HepG2 (cell line): Measurements from ENCODE around the gene FAM43A. TPM values are rescaled to one million over a fixed set of nuclear protein-coding genes. Genes with fewer than 3 reads are reported as not detected.

Experiments
- ATAC-seq: fragments of 200-7000 bp; cut with Tn5 transposase; 3 replicates; pipeline ENCODE4 v1.9.1; 2020; ENCODE audit warnings: mild to moderate bottlenecking, moderate library complexity
- BruUV-seq: library from RNA; stranded (reverse); fragments of 400-500 nt; replicated peaks from 2 replicates; lab custom pipeline; 2021; lab: Mats Ljungman, UMichigan
- CTCF ChIA-PET: fragments of 300-600 bp; formaldehyde crosslinking; extraction: SDS; loops from one replicate; lab custom pipeline; 2021; ENCODE audit warnings: low total read pairs, inconsistent platforms, low intra/inter-chr PET ratio; lab: Yijun Ruan, JAX
- POLR2A ChIA-PET: fragments of 350-600 bp; sonication (Branson Sonifier 250); formaldehyde crosslinking; loops from one replicate; lab custom pipeline; 2020; ENCODE audit warnings: antibody characterized with exemption, inconsistent platforms; lab: Yijun Ruan, JAX
- DNase-seq: peaks from one replicate; pipeline ENCODE4 v3.0.0-alpha.2; 2015; ENCODE audit warnings: low spot score
- FAIRE-seq: peaks from 3 replicates; lab custom pipeline; 2011; peaks lifted over from hg19 to GRCh38; lab: Jason Lieb, UNC
- H2AFZ ChIP-seq: one replicate; pipeline ENCODE4 v1.6.1; 2011; ENCODE audit warnings: low read length, inconsistent platforms
- H3K27ac ChIP-seq: fragments of 300-600 bp; 3 replicates; pipeline ENCODE4 v1.8.0; 2011; ENCODE audit warnings: mixed run types, mild to moderate bottlenecking, mixed read lengths, low read length, inconsistent platforms; ENCODE audit not compliant: insufficient read depth; ENCODE audit errors: extremely low read length
- H3K27me3 ChIP-seq, 2 experiments: fragments of 200-600 bp in 1 of 2; 2 replicates in 1 of 2; 3 replicates in 1 of 2; pipeline versions ENCODE4 v1.6.0 to v1.8.0; 2011; ENCODE audit warnings: low read length in 2 of 2, mild to moderate bottlenecking in 2 of 2, moderate library complexity in 2 of 2, inconsistent platforms in 1 of 2; ENCODE audit not compliant: insufficient read depth in 2 of 2, control insufficient read depth in 1 of 2
- H3K36me3 ChIP-seq, 2 experiments: fragments of 200-600 bp in 1 of 2; replicated peaks in 1 of 2; 2 replicates in 1 of 2; 3 replicates in 1 of 2; pipeline versions ENCODE4 v1.5.1 to v1.8.0; 2011; ENCODE audit warnings: low read length in 2 of 2, inconsistent platforms in 1 of 2; ENCODE audit not compliant: insufficient read depth in 2 of 2, control insufficient read depth in 1 of 2
- H3K4me1 ChIP-seq: 2 replicates; pipeline ENCODE4 v1.5.1; 2012; ENCODE audit warnings: low read length, inconsistent platforms; ENCODE audit not compliant: insufficient read depth
- H3K4me2 ChIP-seq: 2 replicates; pipeline ENCODE4 v1.6.0; 2011; ENCODE audit warnings: low read depth, low read length, inconsistent platforms
- H3K4me3 ChIP-seq, 3 experiments: fragments of 200-600 bp in 1 of 3; sonication (generic), shearing (Covaris generic) in 1 of 3; replicated peaks in 1 of 3; 2 replicates each; pipeline ENCODE4 v1.5.1; 2011 to 2016; ENCODE audit warnings: low read length in 3 of 3, inconsistent platforms in 2 of 3, low read depth in 2 of 3, mild to moderate bottlenecking in 2 of 3, control low read depth in 1 of 3, mixed read lengths in 1 of 3; ENCODE audit not compliant: insufficient read depth in 1 of 3
- H3K79me2 ChIP-seq: one replicate; pipeline ENCODE4 v1.6.1; 2011; ENCODE audit warnings: low read length, inconsistent platforms; ENCODE audit not compliant: insufficient read depth
- H3K9ac ChIP-seq: 2 replicates; pipeline ENCODE4 v1.6.0; 2011; ENCODE audit warnings: mild to moderate bottlenecking, low read depth, low read length, inconsistent platforms; ENCODE audit not compliant: insufficient read depth
- H3K9me3 ChIP-seq: 2 replicates; pipeline ENCODE4 v1.5.1; 2012; ENCODE audit warnings: mild to moderate bottlenecking, low read length
- H4K20me1 ChIP-seq: 2 replicates; pipeline ENCODE4 v1.6.0; 2011; ENCODE audit warnings: inconsistent platforms, mild to moderate bottlenecking, low read length, moderate library complexity; ENCODE audit not compliant: insufficient read depth
- CENPT ChIP-seq: sonication (generic); formaldehyde crosslinking; IDR thresholded peaks from 2 replicates; pipeline ENCODE4 v1.8.0; 2022; ENCODE audit warnings: low read depth, mild to moderate bottlenecking, moderate library complexity, missing genetic modification reagents
- MIXL1 ChIP-seq: IDR thresholded peaks from 2 replicates; pipeline ENCODE4 v1.6.1; 2016
- PREB ChIP-seq: sonication (generic); formaldehyde crosslinking; IDR thresholded peaks from 2 replicates; pipeline ENCODE4 v1.4.0; 2020; ENCODE audit warnings: missing genetic modification reagents
- SMARCE1 ChIP-seq: fragments of 450-650 bp; IDR thresholded peaks from 2 replicates; pipeline ENCODE4 v1.6.1; 2017; ENCODE audit warnings: borderline replicate concordance
- ZBTB1 ChIP-seq: sonication (generic); formaldehyde crosslinking; IDR thresholded peaks from 2 replicates; pipeline ENCODE4 v1.4.0; 2020; ENCODE audit warnings: missing genetic modification reagents, borderline replicate concordance
- ZBTB34 ChIP-seq: sonication (generic); formaldehyde crosslinking; IDR thresholded peaks from 2 replicates; pipeline ENCODE4 v1.8.0; 2022; ENCODE audit warnings: mild to moderate bottlenecking, missing genetic modification reagents
- ZBTB39 ChIP-seq: sonication (generic); formaldehyde crosslinking; IDR thresholded peaks from 2 replicates; pipeline ENCODE4 v1.5.0; 2020; ENCODE audit warnings: missing genetic modification reagents
- ZBTB7A ChIP-seq: sonication (generic); formaldehyde crosslinking; IDR thresholded peaks from 2 replicates; pipeline ENCODE4 v1.8.0; 2022; ENCODE audit warnings: mild to moderate bottlenecking, missing genetic modification reagents
- ZHX1 ChIP-seq: sonication (generic); formaldehyde crosslinking; IDR thresholded peaks from 2 replicates; pipeline ENCODE4 v1.8.1; 2022; ENCODE audit warnings: low read depth, mild to moderate bottlenecking, missing genetic modification reagents
- ZNF431 ChIP-seq: sonication (generic); formaldehyde crosslinking; IDR thresholded peaks from 2 replicates; pipeline ENCODE4 v1.9.0; 2022; ENCODE audit warnings: missing genetic modification reagents, low read depth, mild to moderate bottlenecking, borderline replicate concordance
- ZNF800 ChIP-seq: sonication (generic); formaldehyde crosslinking; IDR thresholded peaks from 2 replicates; pipeline ENCODE4 v1.4.0; 2020; ENCODE audit warnings: missing genetic modification reagents
- ZSCAN25 ChIP-seq: sonication (generic); formaldehyde crosslinking; IDR thresholded peaks from 2 replicates; pipeline ENCODE4 v1.8.0; 2022; ENCODE audit warnings: mild to moderate bottlenecking, missing genetic modification reagents
- ZSCAN30 ChIP-seq: sonication (generic); formaldehyde crosslinking; IDR thresholded peaks from 2 replicates; pipeline ENCODE4 v1.5.0; 2020; ENCODE audit warnings: mild to moderate bottlenecking, missing genetic modification reagents
- ZSCAN5A ChIP-seq: sonication (generic); formaldehyde crosslinking; IDR thresholded peaks from 2 replicates; pipeline ENCODE4 v1.8.0; 2022; ENCODE audit warnings: mild to moderate bottlenecking, missing genetic modification reagents, borderline replicate concordance
- WGBS: methylation state at CpG from one replicate; pipeline ENCODE4 v1.1.6; 2017; ENCODE audit warnings: low lambda C conversion rate; 5-methylcytosine and 5-hydroxymethylcytosine counted together
- in situ Hi-C: cut with HindIII; loops from 2 replicates; pipeline ENCODE4 v1.10.0; 2017; ENCODE audit warnings: low pct_unique_long_range_greater_than_20kb; ENCODE audit not compliant: extremely low pct_ligation_motif_present
- intact Hi-C: fragments of 100-400 bp; cut with micrococcal nuclease; formaldehyde crosslinking; loops from one replicate; pipeline ENCODE4 v1.10.0; 2022; ENCODE audit not compliant: unreplicated experiment
- polyA plus RNA-seq, 8 experiments: library from polyadenylated mRNA; depleted of rRNA in 3 of 8; stranded (reverse) in 7 of 8; unstranded in 1 of 8; fragments of >200 nt; fragmentation: Illumina TruSeq in 4 of 8; extraction: Trizol in 4 of 8; gene quantifications; 2 replicates each; pipeline versions ENCODE4 v1.2.1 to v1.2.3, GENCODE V29; 2011 to 2016; ENCODE audit warnings: low read depth in 4 of 8, missing spikeins in 1 of 8, mixed read lengths in 1 of 8; ENCODE audit not compliant: insufficient read depth in 1 of 8
- total RNA-seq, 5 experiments: library from RNA; depleted of rRNA; stranded (reverse); fragments of >200 nt; fragmentation: Illumina TruSeq; extraction: Trizol; gene quantifications; 2 replicates each; pipeline ENCODE4 v1.2.3, GENCODE V29; 2016; ENCODE audit warnings: low read depth in 1 of 5

The FAM43A gene
- total and polyA plus RNA-seq, 2 of the 13 experiments (the other 11 are each of a cell fraction or from before 2014, with no cell fraction given), result 0.91 to 1.8 TPM

- no peak for ATAC-seq
- Histone ChIP-seq H3K79me2 (no peaks in the 10 kb centered on the region), H3K4me2 (no peak overlapping the region), H3K27me3 (peaks cover 0 to 6% of the 10 kb centered on the region in 2 experiments; a peak in 2 of 5 replicates), H3K36me3 (no peaks in the 10 kb centered on the region), H3K9ac (no peak overlapping the region), H2AFZ (no peak overlapping the region), H3K27ac (no peak overlapping the region), H3K9me3 (no peaks in the 10 kb centered on the region), H3K4me3 (no peak overlapping the region), H3K4me1 (peaks cover 9% of the 10 kb centered on the region; the same call in 1 of the 2 replicates), H4K20me1 (no peaks in the 10 kb centered on the region)
- in situ Hi-C loops, result no loop called here
- intact Hi-C loops, result no loop called here
- WGBS, result 78% methylated on average over 7 of the region's 7 CpGs
- FAIRE-seq, result no peak
- ChIA-PET CTCF (no interaction called here), POLR2A (interaction anchor here (0.6 kb wide), 1 partner anchor 21 kb away, joined by 3 read pairs; no protein-coding TSS in a partner anchor)
- BruUV-seq, result no TSS peak
- no peak for DNase-seq
- no peak for TF ChIP-seq MIXL1 (CRISPR knock-in tag)
- TF ChIP-seq ZSCAN30 (CRISPR knock-in tag), result no peak
- no peak for TF ChIP-seq ZSCAN25 (CRISPR knock-in tag)
- no peak for TF ChIP-seq ZSCAN5A
- TF ChIP-seq ZBTB7A (CRISPR knock-in tag), result no peak
- no peak for TF ChIP-seq ZBTB1 (CRISPR knock-in tag)
- no peak for TF ChIP-seq SMARCE1
- TF ChIP-seq ZNF431, result no peak
- TF ChIP-seq ZHX1 (CRISPR knock-in tag), result no peak
- TF ChIP-seq ZBTB39 (CRISPR knock-in tag), result no peak
- no peak for TF ChIP-seq ZNF800 (CRISPR knock-in tag)
- TF ChIP-seq PREB, result no peak
- no peak for TF ChIP-seq ZBTB34 (CRISPR knock-in tag)
- TF ChIP-seq CENPT (CRISPR knock-in tag), result no peak
Measured at GRCh38 chr3:194707147-194707540, 21.5 kb downstream of the FAM43A start.
